ENCODE data around the gene ZBTB47.

The ZBTB47 gene

DNA sequence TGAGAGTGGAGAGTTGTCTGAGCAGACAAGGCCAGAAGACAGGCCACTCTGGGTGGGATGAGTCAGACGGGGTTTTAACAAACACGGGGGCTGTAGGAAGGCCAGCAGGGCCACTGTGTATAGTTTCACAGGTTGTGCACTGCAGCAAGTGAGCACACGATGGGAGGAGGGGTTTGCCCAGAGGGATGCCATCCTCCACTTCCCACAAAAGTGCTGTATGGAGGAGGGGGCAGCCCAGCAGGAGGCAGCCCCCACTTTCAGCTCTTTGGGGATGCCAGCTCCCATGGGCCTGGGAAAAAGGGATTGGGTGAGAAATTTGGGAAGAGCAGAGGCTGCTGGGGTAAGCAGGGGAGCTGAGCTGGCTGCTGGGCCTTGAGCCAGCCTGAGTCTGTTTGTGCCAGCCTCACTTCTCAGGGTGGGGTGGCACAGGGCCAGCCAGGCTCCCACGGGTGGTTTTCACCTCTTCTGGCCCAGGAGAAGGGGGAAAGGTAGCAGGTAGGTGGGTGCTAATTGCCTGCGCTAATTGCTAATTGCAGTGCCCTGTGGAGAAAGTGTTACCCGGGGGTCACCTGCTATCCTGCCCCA lies 6.7 kb downstream of the ZBTB47 start:
- no peak overlapping the region for H3K27ac ChIP-seq
- no peaks in the 10 kb centered on the region for H3K27me3 ChIP-seq (replicated peaks)
- peaks cover 24% of the 10 kb centered on the region for H3K36me3 ChIP-seq (replicated peaks)
- in situ Hi-C loops (cut with HindIII; ENCODE audit: low pct_ligation_motif_present, low sequenced_read_pairs), result no loop called here
- H3K4me3 ChIP-seq (ENCODE audit: low read depth, low read length), result no peak overlapping the region
- TF ChIP-seq, protein P1, sequence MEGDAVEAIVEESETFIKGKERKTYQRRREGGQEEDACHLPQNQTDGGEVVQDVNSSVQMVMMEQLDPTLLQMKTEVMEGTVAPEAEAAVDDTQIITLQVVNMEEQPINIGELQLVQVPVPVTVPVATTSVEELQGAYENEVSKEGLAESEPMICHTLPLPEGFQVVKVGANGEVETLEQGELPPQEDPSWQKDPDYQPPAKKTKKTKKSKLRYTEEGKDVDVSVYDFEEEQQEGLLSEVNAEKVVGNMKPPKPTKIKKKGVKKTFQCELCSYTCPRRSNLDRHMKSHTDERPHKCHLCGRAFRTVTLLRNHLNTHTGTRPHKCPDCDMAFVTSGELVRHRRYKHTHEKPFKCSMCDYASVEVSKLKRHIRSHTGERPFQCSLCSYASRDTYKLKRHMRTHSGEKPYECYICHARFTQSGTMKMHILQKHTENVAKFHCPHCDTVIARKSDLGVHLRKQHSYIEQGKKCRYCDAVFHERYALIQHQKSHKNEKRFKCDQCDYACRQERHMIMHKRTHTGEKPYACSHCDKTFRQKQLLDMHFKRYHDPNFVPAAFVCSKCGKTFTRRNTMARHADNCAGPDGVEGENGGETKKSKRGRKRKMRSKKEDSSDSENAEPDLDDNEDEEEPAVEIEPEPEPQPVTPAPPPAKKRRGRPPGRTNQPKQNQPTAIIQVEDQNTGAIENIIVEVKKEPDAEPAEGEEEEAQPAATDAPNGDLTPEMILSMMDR (IDR thresholded peaks at IDR 0.05; ENCODE audit: low read depth, low read length, missing control alignments), result no peak
- no peak for DNase-seq

DNA sequence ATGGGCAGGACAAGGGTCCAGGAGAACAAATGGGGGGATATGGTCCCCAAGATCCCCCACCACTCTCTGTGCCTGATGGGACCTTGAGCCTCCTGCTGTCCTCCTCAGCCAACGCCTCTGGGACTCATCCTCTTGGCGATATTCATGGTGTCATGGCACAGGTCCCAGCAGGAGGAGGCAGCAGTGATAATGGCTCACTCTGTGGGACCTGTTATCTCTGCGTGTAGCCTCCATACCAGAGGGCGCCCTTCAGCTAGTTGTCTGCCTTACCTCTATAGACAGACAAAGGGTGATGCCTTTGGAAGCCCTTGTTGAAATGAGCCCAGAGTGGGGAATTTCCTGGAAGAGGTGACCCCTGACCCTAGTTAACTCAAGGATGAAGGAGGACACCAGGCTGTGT lies 7.4 kb downstream of the ZBTB47 start:
- peaks cover 24% of the 10 kb centered on the region for H3K36me3 ChIP-seq (replicated peaks)

DNA sequence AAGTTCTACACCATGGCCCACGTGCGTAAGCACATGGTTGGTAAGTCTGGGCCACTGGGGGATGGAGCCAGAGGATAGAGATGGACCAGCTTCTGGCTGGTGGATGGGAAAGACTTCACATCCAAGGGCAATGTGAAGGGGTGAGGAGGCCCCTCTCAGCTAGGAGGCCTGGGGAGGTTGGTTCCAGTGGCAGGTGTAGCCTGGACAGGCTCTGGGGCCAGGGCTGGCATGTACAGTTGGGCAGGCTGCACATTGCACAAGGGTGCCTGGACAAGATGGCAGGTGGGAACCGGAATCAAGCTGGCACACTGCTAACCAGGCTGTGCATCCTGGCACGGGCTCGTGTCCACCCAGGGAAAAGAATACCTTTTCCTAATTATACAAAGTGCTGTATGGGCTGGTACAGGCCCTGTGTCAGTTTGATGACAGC lies 8.1 kb downstream of the ZBTB47 start:
- DNase-seq, result no peak
- Histone ChIP-seq H3K27me3 (replicated peaks) (no peaks in the 10 kb centered on the region), H3K36me3 (replicated peaks) (peaks cover 24% of the 10 kb centered on the region), H3K27ac (no peak overlapping the region), H3K4me3 (ENCODE audit: low read depth, low read length) (no peak overlapping the region)
- in situ Hi-C loops (cut with HindIII; ENCODE audit: low pct_ligation_motif_present, low sequenced_read_pairs), result no loop called here
- TF ChIP-seq, protein P1 (IDR thresholded peaks at IDR 0.05; ENCODE audit: low read depth, low read length, missing control alignments), result no peak

More for the DNA sequence above, 7.4 kb downstream of the ZBTB47 start:
- no peak overlapping the region for H3K27ac ChIP-seq
- no peak for DNase-seq
- H3K4me3 ChIP-seq (ENCODE audit: low read depth, low read length), result no peak overlapping the region
- in situ Hi-C loops (cut with HindIII; ENCODE audit: low pct_ligation_motif_present, low sequenced_read_pairs), result no loop called here
- no peaks in the 10 kb centered on the region for H3K27me3 ChIP-seq (replicated peaks)
- TF ChIP-seq, protein P1 (IDR thresholded peaks at IDR 0.05; ENCODE audit: low read depth, low read length, missing control alignments), result no peak

DNA sequence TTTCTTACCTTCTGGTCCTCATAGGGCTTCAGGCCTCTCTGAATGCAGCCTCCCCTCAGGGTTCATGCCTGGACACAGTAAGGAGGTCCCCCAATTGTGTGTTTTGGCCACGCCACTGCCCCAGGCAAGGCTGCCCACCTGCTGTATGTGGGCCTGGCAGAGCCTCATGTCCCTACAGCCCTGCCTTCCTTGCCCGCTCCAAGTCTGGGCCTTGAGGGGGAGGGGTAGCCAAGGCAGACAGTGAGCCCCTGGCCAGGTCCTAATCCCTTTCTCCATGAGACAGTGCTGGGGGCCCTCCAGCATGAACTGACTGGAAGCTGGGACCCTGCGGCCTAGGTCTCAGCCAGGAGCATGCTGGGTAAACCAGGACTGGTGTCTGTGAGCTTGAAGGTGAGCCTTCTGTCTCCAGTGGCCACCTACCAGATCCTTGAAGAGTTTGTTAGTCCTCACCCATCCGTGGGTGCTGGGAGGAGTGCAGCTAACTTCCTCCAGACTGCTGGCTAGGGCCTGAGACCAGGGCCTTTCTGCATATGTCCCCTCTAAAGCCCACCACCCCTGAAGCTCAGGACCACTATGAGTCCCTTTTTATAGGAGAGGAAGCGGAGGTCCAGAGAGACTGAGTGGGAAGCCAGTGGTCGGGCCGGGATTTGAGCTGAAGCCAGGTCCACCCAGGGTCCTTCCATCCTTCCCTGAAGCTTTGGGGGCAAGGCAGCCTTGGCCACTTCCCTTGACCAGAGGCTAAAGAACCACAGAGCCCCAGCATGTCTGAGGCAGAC lies 8.7 kb downstream of the ZBTB47 start:
- DNase-seq, result no peak
- Histone ChIP-seq H3K36me3 (replicated peaks) (peaks cover 24% of the 10 kb centered on the region), H3K27me3 (replicated peaks) (no peaks in the 10 kb centered on the region), H3K27ac (no peak overlapping the region), H3K4me3 (ENCODE audit: low read depth, low read length) (no peak overlapping the region)
- in situ Hi-C loops (cut with HindIII; ENCODE audit: low pct_ligation_motif_present, low sequenced_read_pairs), result no loop called here
- TF ChIP-seq, protein P1 (IDR thresholded peaks at IDR 0.05; ENCODE audit: low read depth, low read length, missing control alignments), result no peak

DNA sequence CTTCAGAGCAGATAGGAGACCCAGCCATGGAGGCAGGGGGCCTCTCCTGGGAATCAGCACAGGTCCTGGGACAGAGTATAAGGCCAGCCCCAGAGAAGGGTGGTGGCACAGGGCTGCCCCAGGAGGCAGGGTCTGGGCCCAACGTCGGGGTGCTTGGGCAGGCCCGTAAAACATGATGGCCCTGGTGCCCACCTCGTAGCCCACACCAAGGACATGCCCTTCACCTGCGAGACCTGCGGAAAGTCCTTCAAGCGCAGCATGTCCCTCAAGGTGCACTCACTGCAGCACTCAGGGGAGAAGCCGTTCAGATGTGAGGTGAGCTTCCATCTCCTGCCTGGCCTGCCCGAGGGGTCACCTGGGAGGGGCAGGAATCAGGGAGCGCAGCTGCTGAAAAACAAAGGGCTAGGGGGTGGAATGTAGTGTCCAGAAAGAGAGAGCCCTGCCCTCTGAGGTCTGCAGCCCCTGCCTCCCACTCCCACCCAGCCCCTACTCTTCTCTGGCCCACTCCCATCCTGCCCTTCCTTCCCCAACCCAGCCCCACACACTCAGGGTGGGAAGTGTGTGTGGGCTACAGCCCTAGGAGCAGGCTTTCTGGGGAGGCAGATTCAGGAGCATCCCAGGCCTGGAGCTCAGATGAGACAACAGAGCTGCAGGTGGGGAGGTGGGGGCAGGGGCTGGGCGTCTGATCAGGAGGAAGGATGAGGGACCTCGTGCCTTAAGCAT lies 9.5 kb downstream of the ZBTB47 start:
- no peak for DNase-seq
- Histone ChIP-seq H3K36me3 (replicated peaks) (peaks cover 24% of the 10 kb centered on the region), H3K27ac (no peak overlapping the region), H3K4me3 (ENCODE audit: low read depth, low read length) (no peak overlapping the region), H3K27me3 (replicated peaks) (no peaks in the 10 kb centered on the region)
- TF ChIP-seq, protein P1 (IDR thresholded peaks at IDR 0.05; ENCODE audit: low read depth, low read length, missing control alignments), result no peak
- in situ Hi-C loops (cut with HindIII; ENCODE audit: low pct_ligation_motif_present, low sequenced_read_pairs), result no loop called here
